H9 (cell line): ENCODE results near the gene KLHL28. TPM values are rescaled to one million over a fixed set of nuclear protein-coding genes. Genes with fewer than 3 reads are reported as not detected.

Experiments used
- DNase-seq: peaks from one replicate; pipeline ENCODE4 v3.0.0-alpha.2; 2017
- H2AFZ ChIP-seq: one replicate; pipeline ENCODE4 v1.6.1; 2013; ENCODE audit warnings: mild to moderate bottlenecking, low read length, control low read depth, moderate library complexity
- H2AK5ac ChIP-seq: 2 replicates; pipeline ENCODE4 v1.6.1; 2013; ENCODE audit warnings: low read length, control low read depth, mixed read lengths; ENCODE audit not compliant: insufficient read length
- H2BK120ac ChIP-seq: one replicate; pipeline ENCODE4 v1.6.1; 2013; ENCODE audit warnings: low read depth, mild to moderate bottlenecking, low read length, control low read depth, inconsistent platforms; ENCODE audit not compliant: poor library complexity, severe bottlenecking
- H2BK12ac ChIP-seq: 2 replicates; pipeline ENCODE4 v1.6.1; 2013; ENCODE audit warnings: low read length, control low read depth, mixed read lengths, low read depth; ENCODE audit not compliant: insufficient read length
- H2BK15ac ChIP-seq: 2 replicates; pipeline ENCODE4 v1.6.1; 2013; ENCODE audit warnings: low read depth, low read length, control low read depth
- H2BK20ac ChIP-seq: one replicate; pipeline ENCODE4 v1.6.1; 2013; ENCODE audit warnings: low read depth, mild to moderate bottlenecking, low read length, control low read depth, inconsistent platforms; ENCODE audit not compliant: poor library complexity, severe bottlenecking
- H2BK5ac ChIP-seq: 2 replicates; pipeline ENCODE4 v1.6.1; 2013; ENCODE audit warnings: low read length, control low read depth, mixed read lengths; ENCODE audit not compliant: insufficient read length
- H3K14ac ChIP-seq: 2 replicates; pipeline ENCODE4 v1.6.1; 2013; ENCODE audit warnings: low read length, control low read depth; ENCODE audit not compliant: insufficient read depth
- H3K18ac ChIP-seq: 2 replicates; pipeline ENCODE4 v1.6.1; 2013; ENCODE audit warnings: low read depth, mild to moderate bottlenecking, mixed read lengths, low read length, control low read depth; ENCODE audit not compliant: insufficient read length
- H3K23ac ChIP-seq: 2 replicates; pipeline ENCODE4 v1.6.1; 2013; ENCODE audit warnings: low read length, control low read depth, mixed read lengths, low read depth; ENCODE audit not compliant: insufficient read length
- H3K23me2 ChIP-seq: 2 replicates; pipeline ENCODE4 v1.6.1; 2013; ENCODE audit warnings: low read depth, mild to moderate bottlenecking, mixed read lengths, low read length, control low read depth; ENCODE audit not compliant: insufficient read length, poor library complexity, severe bottlenecking
- H3K27ac ChIP-seq: 2 replicates; pipeline ENCODE4 v1.5.1; 2013; ENCODE audit warnings: low read length, control low read depth, mixed read lengths, low read depth; ENCODE audit not compliant: insufficient read length
- H3K27me3 ChIP-seq: 2 replicates; pipeline ENCODE4 v1.6.1; 2013; ENCODE audit warnings: low read length, control low read depth, inconsistent platforms; ENCODE audit not compliant: insufficient read depth
- H3K4ac ChIP-seq: 2 replicates; pipeline ENCODE4 v1.6.1; 2013; ENCODE audit warnings: low read depth, mild to moderate bottlenecking, control low read depth, inconsistent platforms, low read length, moderate library complexity
- H3K4me1 ChIP-seq: 2 replicates; pipeline ENCODE4 v1.6.1; 2013; ENCODE audit warnings: low read length, control low read depth, inconsistent platforms; ENCODE audit not compliant: insufficient read depth
- H3K4me2 ChIP-seq: 2 replicates; pipeline ENCODE4 v1.6.1; 2013; ENCODE audit warnings: low read length, control low read depth, mixed read lengths; ENCODE audit not compliant: insufficient read length, insufficient read depth
- H3K56ac ChIP-seq: 2 replicates; pipeline ENCODE4 v1.6.1; 2013; ENCODE audit warnings: low read depth, mild to moderate bottlenecking, mixed read lengths, low read length, control low read depth; ENCODE audit not compliant: insufficient read length
- H3K79me1 ChIP-seq: 2 replicates; pipeline ENCODE4 v1.6.1; 2013; ENCODE audit warnings: low read depth, mild to moderate bottlenecking, moderate library complexity, low read length, control low read depth, inconsistent platforms; ENCODE audit not compliant: insufficient read depth, poor library complexity, severe bottlenecking
- H3K79me2 ChIP-seq: 2 replicates; pipeline ENCODE4 v1.6.1; 2013; ENCODE audit warnings: low read length, control low read depth, inconsistent platforms; ENCODE audit not compliant: insufficient read depth
- H3K9ac ChIP-seq: 2 replicates; pipeline ENCODE4 v1.6.1; 2013; ENCODE audit warnings: low read length, control low read depth, mixed read lengths; ENCODE audit not compliant: insufficient read length; ENCODE audit errors: extremely low read depth
- H3K9me3 ChIP-seq: one replicate; pipeline ENCODE4 v1.6.1; 2013; ENCODE audit warnings: low read depth, low read length, inconsistent platforms; ENCODE audit not compliant: control insufficient read depth
- H3T11ph ChIP-seq: one replicate; pipeline ENCODE4 v1.6.1; 2013; ENCODE audit warnings: mild to moderate bottlenecking, low read length, control low read depth, inconsistent platforms
- H4K20me1 ChIP-seq: one replicate; pipeline ENCODE4 v1.6.1; 2013; ENCODE audit not compliant: control insufficient read depth, insufficient read length, insufficient read depth
- H4K5ac ChIP-seq: 2 replicates; pipeline ENCODE4 v1.6.1; 2013; ENCODE audit warnings: low read depth, mild to moderate bottlenecking, mixed read lengths, low read length, control low read depth; ENCODE audit not compliant: insufficient read length
- H4K8ac ChIP-seq: replicated peaks from 2 replicates; pipeline ENCODE4 v1.6.1; 2013; ENCODE audit warnings: low read length, control low read depth, mixed read lengths, low read depth; ENCODE audit not compliant: insufficient read length
- H4K91ac ChIP-seq: 2 replicates; pipeline ENCODE4 v1.6.1; 2013; ENCODE audit warnings: low read depth, mild to moderate bottlenecking, moderate library complexity, mixed read lengths, low read length, control low read depth; ENCODE audit not compliant: insufficient read length
- H3K27ac Mint-ChIP-seq, 3 experiments: 2 replicates in 2 of 3; 3 replicates in 1 of 3; pipeline ENCODE4 v1.8.0; 2020 to 2021; ENCODE audit warnings: mixed read lengths in 3 of 3, mild to moderate bottlenecking in 1 of 3, moderate library complexity in 1 of 3
- H3K27me3 Mint-ChIP-seq: 2 replicates; pipeline ENCODE4 v1.8.0; 2021; ENCODE audit warnings: low read depth, mild to moderate bottlenecking, moderate library complexity, mixed read lengths
- H3K36me3 Mint-ChIP-seq, 3 experiments: 2 replicates in 2 of 3; 3 replicates in 1 of 3; pipeline ENCODE4 v1.8.0; 2020 to 2021; ENCODE audit warnings: low read depth in 3 of 3, mixed read lengths in 3 of 3; ENCODE audit not compliant: insufficient read depth in 1 of 3
- H3K4me1 Mint-ChIP-seq, 2 experiments: 2 replicates each; pipeline ENCODE4 v1.8.0; 2020; ENCODE audit warnings: mixed read lengths in 2 of 2
- H3K4me3 Mint-ChIP-seq, 2 experiments: 2 replicates in 1 of 2; 3 replicates in 1 of 2; pipeline ENCODE4 v1.8.0; 2020 to 2021; ENCODE audit warnings: mild to moderate bottlenecking in 2 of 2, mixed read lengths in 2 of 2, moderate library complexity in 1 of 2
- H3K9me3 Mint-ChIP-seq, 2 experiments: 2 replicates in 1 of 2; 3 replicates in 1 of 2; pipeline ENCODE4 v1.8.0; 2020; ENCODE audit warnings: mild to moderate bottlenecking in 2 of 2, mixed read lengths in 2 of 2, moderate library complexity in 1 of 2
- CTCF ChIP-seq: fragments of 200-600 bp; sonication (generic); conservative IDR thresholded peaks from 3 replicates; pipeline ENCODE4 v1.8.0; 2021; ENCODE audit warnings: antibody characterized with exemption, mild to moderate bottlenecking
- WGBS: extraction: QIAGEN DNeasy Blood & Tissue Kit; methylation state at CpG from one replicate; pipeline ENCODE4 v1.1.7; 2013; ENCODE audit warnings: missing lambda C conversion rate, low lambda C conversion rate, mixed read lengths; ENCODE audit not compliant: insufficient read length; ENCODE audit errors: extremely low coverage; 5-methylcytosine and 5-hydroxymethylcytosine counted together
- total RNA-seq: library from RNA; stranded (reverse); gene quantifications from 2 replicates; pipeline ENCODE4 v1.2.1, GENCODE V29; 2021

KLHL28 gene
- total RNA-seq, 1 experiment from 2014 or later: 10.2 TPM

DNA sequence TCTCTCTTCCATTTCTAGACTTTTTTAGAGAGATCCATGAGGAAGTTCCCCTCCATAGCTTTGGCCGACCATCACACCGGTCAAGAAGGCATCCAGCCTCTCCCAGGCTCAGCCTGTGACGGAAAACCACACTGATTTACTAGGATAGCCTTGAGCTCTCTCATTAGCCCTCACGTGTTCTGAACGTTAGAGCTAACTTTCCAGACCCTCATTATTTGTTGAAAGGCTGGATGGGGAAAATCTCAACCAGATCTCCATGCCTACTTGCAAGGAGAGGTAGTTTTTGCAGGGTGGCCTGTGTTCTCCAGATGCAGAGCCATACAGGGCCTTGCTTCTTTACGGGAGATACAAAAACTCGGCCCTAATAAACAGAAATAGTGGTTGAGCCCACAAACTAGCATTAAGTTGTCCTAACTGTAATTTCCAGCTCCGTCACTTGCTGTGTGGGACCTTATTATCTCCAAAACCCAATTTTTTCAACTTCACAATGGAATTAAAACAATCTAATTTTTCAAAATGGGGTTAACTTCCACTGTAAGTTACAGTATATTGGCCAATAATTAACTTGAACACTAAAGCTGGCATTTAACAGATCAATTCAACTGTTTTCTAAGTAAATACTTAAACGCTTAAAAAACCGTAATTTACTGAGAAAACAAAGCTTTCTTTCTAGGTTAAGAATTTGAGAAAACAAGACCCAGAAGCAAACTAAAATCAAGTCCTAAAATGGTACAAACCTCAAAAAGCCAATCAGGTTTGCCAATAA, 65.3 kb downstream of the KLHL28 start:
- no peak overlapping the region; a peak in 1 of 7 replicates for H3K27ac Mint-ChIP-seq
- H3K4me3 Mint-ChIP-seq: peak overlapping the region; percentile 87 to 92; a peak in 4 of 5 replicates
- Histone ChIP-seq H3K9me3 (no peaks in the 10 kb centered on the region), H4K20me1 (no peaks in the 10 kb centered on the region), H2BK15ac (no peak overlapping the region), H3K79me2 (no peaks in the 10 kb centered on the region), H3K56ac (no peak overlapping the region), H2BK120ac (no peak overlapping the region), H2BK12ac (no peak overlapping the region), H3K4ac (no peak overlapping the region), H3K9ac (no peak overlapping the region), H3K27me3 (no peaks in the 10 kb centered on the region), H4K5ac (no peak overlapping the region), H4K8ac (no peak overlapping the region), H3K79me1 (no peaks in the 10 kb centered on the region), H3K27ac (no peak overlapping the region), H3K18ac (no peak overlapping the region), H3K4me1 (no peaks in the 10 kb centered on the region), H3K23me2 (no peaks in the 10 kb centered on the region), H3T11ph (no peak overlapping the region), H4K91ac (no peak overlapping the region), H3K23ac (no peak overlapping the region), H2BK5ac (no peak overlapping the region), H3K4me2 (no peak overlapping the region), H2AFZ (no peak overlapping the region), H2AK5ac (no peak overlapping the region), H3K14ac (no peak overlapping the region), H2BK20ac (no peak overlapping the region)
- no peak for DNase-seq
- TF ChIP-seq CTCF: no peak
- peaks cover 0 to 1% (median 0%) of the 10 kb centered on the region in 3 experiments; a peak in 3 of 7 replicates for H3K36me3 Mint-ChIP-seq
- H3K4me1 Mint-ChIP-seq: peaks cover 12 to 14% of the 10 kb centered on the region in 2 experiments
- peaks cover 0 to 2% of the 10 kb centered on the region in 2 experiments; a peak in 1 of 5 replicates for H3K9me3 Mint-ChIP-seq
- H3K27me3 Mint-ChIP-seq: no peaks in the 10 kb centered on the region
- WGBS: no CpG with 5 or more reads among the region's 10 CpGs
